Diencephalon (tissue), 1 donor: ENCODE results near the gene CNGA3. TPM values are rescaled to one million over a fixed set of nuclear protein-coding genes. Genes with fewer than 3 reads are reported as not detected.

ENCODE experiments used
- total RNA-seq: library from RNA; depleted of rRNA; stranded (reverse); fragments of >200 nt; gene quantifications from one replicate; pipeline ENCODE4 v1.2.3, GENCODE V29; 2014

CNGA3 gene
- total RNA-seq, result 6.0 TPM

DNA sequence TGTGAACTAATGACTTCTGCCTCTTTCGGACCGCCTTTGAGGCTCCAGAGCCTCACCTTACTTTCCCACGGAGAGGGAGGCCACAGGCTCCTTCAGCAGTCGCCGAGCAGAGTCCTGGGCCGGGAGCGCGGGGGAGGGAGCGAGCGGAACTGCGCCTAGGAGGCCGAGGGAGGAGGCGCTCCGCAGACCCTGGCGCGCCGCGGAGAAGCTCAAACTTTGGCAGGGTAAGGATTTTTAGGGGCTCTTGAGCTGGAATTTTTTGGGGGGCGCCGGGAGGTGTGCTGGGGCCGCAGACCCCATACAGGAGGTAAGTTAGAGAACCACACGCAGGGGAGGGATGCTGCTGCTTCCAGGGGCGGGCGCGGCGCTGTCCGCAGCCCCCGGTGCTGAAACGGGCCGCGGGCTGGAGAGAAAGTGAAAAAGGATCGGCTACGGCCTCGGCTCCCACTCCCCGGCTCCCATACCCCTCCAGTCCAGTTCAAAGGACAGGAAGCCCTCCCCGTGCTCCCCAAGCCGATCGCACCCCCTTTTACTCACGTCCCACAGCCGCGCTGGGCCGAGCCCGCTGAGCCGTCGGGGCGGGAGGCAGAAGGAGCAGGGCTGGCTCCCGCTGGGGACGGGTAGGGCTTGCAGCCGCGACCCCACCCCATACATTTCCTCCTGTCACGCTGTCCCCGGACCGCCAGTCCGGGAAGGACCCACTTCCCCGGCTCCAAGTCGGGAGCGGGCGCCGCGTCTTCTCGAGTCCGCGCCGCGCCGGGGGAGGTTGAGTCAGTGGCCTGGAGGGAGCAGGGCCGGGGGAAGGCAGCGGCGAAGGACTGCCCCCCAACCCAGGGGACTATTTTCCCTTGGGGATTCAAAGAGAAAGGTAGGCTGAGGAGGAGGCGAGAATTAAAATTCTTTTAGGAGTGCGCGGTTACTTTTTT lies at the start of gene CNGA3:
CNGA3 (plus strand) TSS at position 146 of the 926 bp plus-strand sequence. CDS start 23,520 bp downstream, outside the sequence.

DNA sequence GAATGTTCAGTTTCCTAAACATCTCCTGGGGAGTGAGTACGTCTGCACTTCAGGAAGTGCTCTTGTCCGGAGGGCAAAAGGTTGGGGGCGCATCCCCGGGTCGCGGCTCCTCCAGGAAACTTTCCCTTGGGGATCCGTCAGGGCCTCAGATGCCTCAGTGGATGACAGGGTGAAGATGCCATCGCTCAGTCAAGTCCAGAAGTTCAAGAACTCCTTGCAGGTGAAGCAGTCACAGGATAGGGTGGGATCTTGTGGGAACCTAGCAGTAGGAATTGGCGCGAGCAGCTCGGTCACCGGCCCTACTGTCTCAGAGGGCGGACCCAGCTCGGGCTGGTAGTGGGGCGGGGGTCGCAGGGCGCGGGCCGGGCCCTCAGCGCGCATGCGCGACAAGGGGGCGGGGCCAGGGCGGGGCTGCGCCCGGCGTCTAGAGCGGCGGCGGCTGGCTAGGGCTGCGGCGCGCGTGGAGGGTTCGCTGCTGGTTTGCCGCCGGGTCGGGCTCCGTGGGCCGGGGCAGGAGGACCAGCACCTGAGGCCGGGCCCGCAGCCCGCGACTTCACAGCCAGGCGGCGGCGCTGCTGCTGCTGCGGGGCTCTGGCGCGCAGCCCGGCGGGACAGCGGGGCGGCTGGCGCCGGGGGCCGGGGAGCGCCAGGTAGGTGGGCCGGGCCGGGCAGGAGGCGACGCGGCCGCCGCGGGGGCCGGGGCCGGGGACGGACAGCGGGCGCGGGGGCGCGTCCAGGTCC lies 98.3 kb downstream of the CNGA3 start, which contains the start of gene INPP4A:
INPP4A (plus strand) TSS at position 423 of the 741 bp plus-strand sequence. CDS start 75,191 bp downstream, outside the sequence.

Other genes with a start within 250 kb of the CNGA3 start
- gene INPP4A, start 98.4 kb downstream of the CNGA3 start, total RNA-seq, result 72.9 TPM